SW480 (cell line): ENCODE results near the gene SIT1.

Source experiments
- DNase-seq: peaks from one replicate; pipeline ENCODE4 v3.0.0-alpha.2; 2016; ENCODE audit warnings: low spot score

Gene SIT1

DNA sequence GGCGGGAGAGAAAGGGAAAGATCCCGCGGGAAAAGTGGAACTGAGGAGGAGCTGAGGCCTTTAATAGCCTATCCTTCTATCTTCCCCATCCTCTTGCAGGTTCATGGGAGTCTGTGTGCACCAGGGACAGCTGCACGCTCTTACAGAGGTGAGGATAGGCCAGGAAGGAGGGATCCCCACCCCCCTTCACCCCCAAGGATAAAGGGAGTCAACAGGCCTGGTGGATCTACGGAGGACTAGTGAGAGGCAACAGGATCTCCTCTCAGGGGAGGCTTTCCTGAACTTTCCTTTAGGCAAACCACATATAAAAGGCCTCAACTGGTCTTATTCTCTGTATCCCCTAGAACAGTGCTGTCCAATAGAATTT lies 44.6 kb downstream of the SIT1 start:
- peak; percentile 25 for DNase-seq

- DNase-seq, result peak; percentile 14
These were observed 45.2 kb downstream of the SIT1 start for GRCh38 chr9:35605351-35606137.

DNA sequence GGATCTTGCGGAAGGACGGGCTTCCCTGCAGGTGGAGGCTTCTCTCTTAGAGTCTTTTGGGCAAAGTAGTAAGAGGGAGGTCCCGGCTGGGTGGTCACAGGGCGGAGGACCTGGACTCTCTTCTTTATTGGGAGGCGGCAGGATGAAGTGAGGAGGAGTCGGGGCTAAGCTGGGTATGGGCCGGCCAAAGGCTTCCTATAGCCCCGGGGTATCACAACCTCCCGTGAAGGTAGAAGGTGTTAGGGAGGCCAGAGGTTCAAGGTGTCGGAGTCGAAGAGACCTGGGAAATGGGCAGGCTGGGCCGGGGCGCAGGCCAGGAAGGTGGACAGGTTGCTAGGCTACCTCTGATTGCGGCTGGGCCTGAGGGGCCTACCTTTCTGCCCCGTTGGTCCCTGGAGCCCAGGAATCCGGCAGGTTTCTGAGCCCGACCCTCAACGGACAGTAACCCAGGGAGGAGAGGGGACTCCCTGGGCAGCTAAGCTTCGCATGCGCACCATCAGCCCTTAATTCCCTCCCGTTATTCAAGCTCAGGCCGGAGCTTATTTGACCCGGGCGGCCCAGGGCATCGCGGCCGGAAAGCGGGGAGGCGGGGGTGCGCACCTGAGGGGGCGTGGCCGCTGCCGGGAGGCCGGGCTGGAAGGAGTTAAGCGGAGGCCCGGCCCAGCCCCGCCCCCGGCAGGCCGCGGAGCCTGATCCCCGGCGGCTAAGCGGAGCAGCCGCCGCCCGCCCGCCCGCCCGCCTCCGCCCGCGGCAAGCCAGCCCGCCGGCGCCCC lies 46.0 kb downstream of the SIT1 start, which contains the start of gene TESK1:
TSS of gene TESK1 (plus strand) at position 685 of the 773 bp plus-strand sequence. CDS start 358 bp downstream, outside the sequence.
- DNase-seq, result peak; percentile 83

DNA sequence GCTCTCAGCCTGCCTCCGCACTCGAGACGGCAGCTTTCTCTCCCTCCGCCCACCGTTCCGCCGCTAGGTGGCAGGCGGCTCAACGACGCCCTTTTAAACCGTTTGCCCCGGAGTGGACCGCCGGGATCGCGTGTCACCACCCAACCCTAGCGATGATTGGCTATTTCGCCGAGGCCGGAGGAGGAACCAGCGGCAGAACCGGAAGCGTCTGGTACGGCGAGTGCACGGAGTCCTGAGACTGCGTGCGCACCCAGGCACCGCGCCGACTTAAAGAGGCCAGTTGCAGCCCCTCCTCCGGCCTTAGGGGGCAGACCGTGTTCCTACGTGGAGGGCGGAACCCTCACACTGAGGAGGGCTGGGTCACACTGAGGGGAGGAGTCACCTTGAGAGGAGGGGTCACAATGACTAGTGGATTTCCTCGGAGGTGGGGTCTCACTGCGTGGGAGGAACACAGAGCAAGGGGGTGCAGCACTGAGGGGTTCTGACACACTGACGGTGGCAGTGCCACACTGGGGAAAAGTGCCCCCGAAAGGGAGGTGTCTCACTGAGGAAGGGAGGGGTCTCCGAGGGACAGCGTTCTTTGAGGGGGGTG lies 46.6 kb downstream of the SIT1 start:
- peak; percentile 99 for DNase-seq

- DNase-seq, result no peak
These were observed 47.2 kb downstream of the SIT1 start for GRCh38 chr9:35603506-35603985.

GRCh38 chr9:35599763-35600604 lies 50.7 kb downstream of the SIT1 start:
- no peak for DNase-seq
